ENCODE results near the gene DLGAP1. TPM values are rescaled to one million over a fixed set of nuclear protein-coding genes. Genes with fewer than 3 reads are reported as not detected.

DLGAP1 gene
- total and polyA plus RNA-seq, 2 of the 4 experiments (the other 2 are of a cell fraction): under 0.01 to 0.09 TPM

GRCh38 chr18:4438938-4439337, 16.2 kb downstream of the DLGAP1 start:
- H3K4me1 ChIP-seq (ENCODE audit: control insufficient read depth, insufficient read depth, low read length): no peaks in the 10 kb centered on the region
- H4K5ac ChIP-seq (ENCODE audit: low read depth, low read length): no peak overlapping the region
- no peak overlapping the region for H3K18ac ChIP-seq (ENCODE audit: low read depth, low read length)
- ChIA-PET CTCF (no interaction called here), POLR2A (ENCODE audit: unreplicated experiment) (no interaction called here)
- no peak overlapping the region for H3K9ac ChIP-seq (ENCODE audit: low read depth, low read length)
- no peak overlapping the region for H2BK5ac ChIP-seq (ENCODE audit: low read depth, low read length, poor library complexity, severe bottlenecking)
- H3K14ac ChIP-seq (replicated peaks; ENCODE audit: low read depth, low read length): no peak overlapping the region
- H3K36me3 ChIP-seq (ENCODE audit: control insufficient read depth, insufficient read depth, low read length): no peaks in the 10 kb centered on the region
- no peaks in the 10 kb centered on the region for H3K9me1 ChIP-seq (ENCODE audit: insufficient read depth, low read length)
- no TSS peak for BruUV-seq (replicated peaks)
- no peak overlapping the region for H3K56ac ChIP-seq (ENCODE audit: extremely low read depth, insufficient read depth, low read length)
- H3K4me2 ChIP-seq (ENCODE audit: low read depth, low read length): no peak overlapping the region
- no peak overlapping the region for H2BK120ac ChIP-seq (ENCODE audit: low read depth, low read length)
- H2BK20ac ChIP-seq (ENCODE audit: low read depth, low read length): no peak overlapping the region
- dilution Hi-C loops (cut with HindIII; ENCODE audit: low sequenced_read_pairs, unreplicated experiment) (no loop called here), intact Hi-C loops (cut with micrococcal nuclease) (no loop called here), in situ Hi-C loops (cut with MboI; ENCODE audit: low sequenced_read_pairs) (no loop called here)
- H4K91ac ChIP-seq (ENCODE audit: insufficient read depth, low read depth, low read length): no peak overlapping the region
- H2BK15ac ChIP-seq (ENCODE audit: low read depth, low read length): no peak overlapping the region
- H2AK5ac ChIP-seq (ENCODE audit: low read depth, low read length): no peak overlapping the region
- no peaks in the 10 kb centered on the region for H3K27me3 ChIP-seq (ENCODE audit: control insufficient read depth, insufficient read depth, low read length)
- H3K4ac ChIP-seq (ENCODE audit: low read depth, low read length): no peak overlapping the region
- H4K20me1 ChIP-seq (ENCODE audit: insufficient read depth, low read length): no peaks in the 10 kb centered on the region
- H2AFZ ChIP-seq (replicated peaks; ENCODE audit: low read length, poor library complexity): no peak overlapping the region
- ATAC-seq (ENCODE audit: low read depth) (no peak), DNase-seq (no peak)
- H2AK9ac ChIP-seq (replicated peaks; ENCODE audit: low read depth, low read length, poor library complexity): no peak overlapping the region
- no peak overlapping the region for H3K23ac ChIP-seq (ENCODE audit: low read depth, low read length)
- H3K27ac ChIP-seq (ENCODE audit: insufficient read depth, low read length): no peak overlapping the region
- no peak overlapping the region for H4K8ac ChIP-seq (ENCODE audit: low read depth in 2 of 2, low read length in 2 of 2)
- H3K4me3 ChIP-seq (ENCODE audit: insufficient read depth, low read depth, low read length): no peak overlapping the region
- no peaks in the 10 kb centered on the region for H3K79me1 ChIP-seq (ENCODE audit: low read depth in 1 of 2, low read length in 2 of 2)
- WGBS, 2 experiments (ENCODE audit: extremely low coverage in 2 of 2, insufficient read length in 1 of 2): no CpG with 5 or more reads among the region's 5 CpGs
- peaks cover 7% of the 10 kb centered on the region for H3K9me3 ChIP-seq (ENCODE audit: control insufficient read depth, insufficient read depth, low read length)
- TF ChIP-seq USF2 (IDR thresholded peaks at IDR 0.05; ENCODE audit: low read depth, low read length): no peak
- TF ChIP-seq CEBPB (IDR thresholded peaks at IDR 0.05; ENCODE audit: low read depth, low read length): no peak
- no peak for TF ChIP-seq SMC3 (IDR thresholded peaks at IDR 0.05; ENCODE audit: low read depth, low read length)
- TF ChIP-seq RCOR1 (IDR thresholded peaks at IDR 0.05; ENCODE audit: insufficient replicate concordance, low read length): no peak
- TF ChIP-seq CTCF (conservative IDR thresholded peaks at IDR 0.05; ENCODE audit: low read depth, low read length): no peak
- TF ChIP-seq MAZ (IDR thresholded peaks at IDR 0.05; ENCODE audit: borderline replicate concordance, low read depth, low read length): no peak
- TF ChIP-seq MAFK (IDR thresholded peaks at IDR 0.05; ENCODE audit: low read depth, low read length): no peak
- no peak for TF ChIP-seq NFE2L2 (IDR thresholded peaks at IDR 0.05; ENCODE audit: low read depth, low read length)
- TF ChIP-seq BHLHE40 (IDR thresholded peaks at IDR 0.05; ENCODE audit: low read depth, low read length): no peak
- no peak for TF ChIP-seq POLR2A (IDR thresholded peaks at IDR 0.05; ENCODE audit: low read depth, low read length)
- TF ChIP-seq MXI1 (IDR thresholded peaks at IDR 0.05; ENCODE audit: borderline replicate concordance, low read depth, low read length): no peak
